Cardiac fibroblast (primary cell): Measurements from ENCODE around the gene PDSS1.
"Not testable (repeated sequence)": the region's sequence is repeated elsewhere in the genome, so short reads cannot be mapped to it uniquely, and the experiment has no call there.

Experiments
- DNase-seq, 2 donors: peaks; one replicate each; pipeline versions ENCODE4 v3.0.0 to v3.0.0-alpha.2; 2010; ENCODE audit warnings: low read depth in 2 of 2
- H3K4me3 ChIP-seq, 2 donors: replicated peaks in 1 of 2; 1 replicate in 1 of 2; 2 replicates in 1 of 2; pipeline ENCODE4 v1.5.1; 2011; ENCODE audit warnings: low read depth in 2 of 2, low read length in 2 of 2, mild to moderate bottlenecking in 2 of 2, moderate library complexity in 1 of 2
- CTCF ChIP-seq: IDR thresholded peaks from one replicate; pipeline ENCODE4 v1.5.1; 2011; ENCODE audit warnings: low read depth, mild to moderate bottlenecking, low read length, inconsistent platforms

Gene PDSS1

GRCh38 chr10:26779176-26779860, 81.8 kb downstream of the PDSS1 start:
- no peak for DNase-seq
- H3K4me3 ChIP-seq, result no peak overlapping the region
- TF ChIP-seq CTCF, result no peak

DNA sequence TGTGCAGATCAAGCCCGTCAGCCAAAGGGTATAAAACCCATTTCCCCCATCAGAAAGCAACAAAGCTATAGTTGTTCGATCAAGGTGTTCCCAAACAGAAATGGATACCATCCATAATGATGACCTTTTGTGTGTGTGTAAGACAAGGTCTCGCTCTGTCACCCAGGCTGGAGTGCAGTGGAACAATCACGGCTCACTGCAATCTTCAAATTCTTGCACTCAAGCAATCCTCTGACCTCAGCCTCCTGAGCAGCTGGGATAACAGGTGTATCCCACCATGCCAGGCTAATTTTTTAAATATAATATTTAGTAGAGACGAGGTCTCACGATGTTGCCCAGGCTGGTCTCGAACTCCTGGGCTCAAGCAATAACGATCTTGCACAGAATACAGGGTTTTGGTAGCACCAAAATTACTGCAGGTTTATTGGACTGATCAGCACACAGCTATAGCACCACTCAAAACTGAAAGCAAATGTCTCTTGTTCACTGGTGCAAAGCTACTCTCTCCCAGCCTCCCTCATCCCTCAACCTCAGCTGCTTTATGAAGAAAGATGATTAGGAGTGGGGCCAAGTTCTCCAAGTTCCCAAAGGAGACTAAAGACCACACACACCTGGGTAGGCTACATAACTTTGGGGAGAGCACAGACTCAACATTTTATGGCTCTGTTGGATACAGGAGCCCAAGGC, 82.7 kb downstream of the PDSS1 start:
- no peak for TF ChIP-seq CTCF
- no peak for DNase-seq
- H3K4me3 ChIP-seq, result no peak overlapping the region

DNA sequence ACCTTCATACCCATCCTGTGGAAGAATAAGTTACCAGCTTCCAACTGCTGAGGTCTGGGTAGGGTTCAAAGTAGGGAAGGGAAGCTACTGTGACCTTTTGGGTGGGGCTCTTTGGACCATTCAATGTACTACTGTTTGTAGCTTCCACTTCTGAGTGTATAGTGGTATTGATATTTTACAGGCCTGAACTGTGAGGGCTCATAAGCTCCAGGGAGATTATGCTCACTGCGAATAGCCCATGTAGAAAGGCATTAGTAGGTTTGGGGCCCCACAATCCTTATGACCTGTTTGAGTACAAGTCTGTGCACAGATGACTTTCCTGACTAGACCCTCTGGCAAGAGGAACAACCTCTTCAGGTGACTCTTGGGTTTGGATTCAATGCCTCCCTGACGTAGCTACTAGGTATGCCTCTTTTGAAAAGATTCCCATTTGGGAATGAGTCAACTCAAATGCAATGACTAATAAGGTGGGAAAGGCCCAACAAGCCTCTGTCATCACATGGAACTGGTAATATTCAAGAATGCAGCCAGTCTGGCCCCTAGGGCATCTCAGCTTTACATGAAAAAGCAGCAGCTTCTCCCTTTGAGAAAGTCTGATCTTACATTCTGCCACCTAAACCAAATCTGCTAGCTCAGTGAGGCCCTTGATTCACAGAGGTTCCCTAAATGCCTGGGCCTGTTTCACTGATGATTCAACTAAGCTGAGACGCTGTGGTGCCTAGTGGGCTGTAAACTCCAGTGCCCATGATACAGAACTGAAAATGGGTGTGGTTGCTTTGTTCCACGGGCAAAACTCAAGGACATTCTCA, 83.5 kb downstream of the PDSS1 start:
- no peak overlapping the region for H3K4me3 ChIP-seq
- no peak for TF ChIP-seq CTCF
- DNase-seq, result peak; percentile 66 to 96

- peak in 1 of 2 donors; percentile 50 for DNase-seq
- no peak for TF ChIP-seq CTCF
- H3K4me3 ChIP-seq, result no peak overlapping the region
Observed at GRCh38 chr10:26781797-26782196, 84.3 kb downstream of the PDSS1 start.

DNA sequence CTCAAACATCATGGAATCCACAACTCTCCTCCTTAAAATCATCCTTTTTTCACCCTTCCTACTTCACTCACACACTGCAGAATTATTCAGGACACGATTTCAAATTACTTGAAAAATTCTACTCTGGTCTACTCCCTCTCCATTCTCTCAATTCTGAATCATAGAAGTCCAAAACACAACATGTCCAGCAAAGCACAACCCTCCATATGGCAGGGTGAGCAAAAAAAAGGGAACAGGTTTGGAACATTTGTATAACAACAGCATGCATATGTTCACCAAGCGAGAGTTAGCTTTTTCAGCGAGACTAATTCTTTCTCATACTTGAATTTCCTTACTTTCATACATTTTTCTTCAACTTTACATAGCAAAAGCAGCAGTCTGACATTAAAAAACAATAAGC, 89.9 kb downstream of the PDSS1 start:
- no peak overlapping the region for H3K4me3 ChIP-seq
- no peak for DNase-seq
- TF ChIP-seq CTCF, result no peak

- not testable (repeated sequence) for DNase-seq, H3K4me3 ChIP-seq
Observed at GRCh38 chr10:26789779-26790178, 92.3 kb downstream of the PDSS1 start.
